GM21390 (cell line): ENCODE measurements around the gene SMAD3.
A peak's percentile ranks its signal among the peaks of the same experiment; 100 is the strongest.

Experiments
- ATAC-seq: cut with Tn5 transposase; IDR thresholded peaks from one replicate; pipeline ENCODE4 v1.9.1; 2021; ENCODE audit not compliant: unreplicated experiment

The SMAD3 gene

DNA sequence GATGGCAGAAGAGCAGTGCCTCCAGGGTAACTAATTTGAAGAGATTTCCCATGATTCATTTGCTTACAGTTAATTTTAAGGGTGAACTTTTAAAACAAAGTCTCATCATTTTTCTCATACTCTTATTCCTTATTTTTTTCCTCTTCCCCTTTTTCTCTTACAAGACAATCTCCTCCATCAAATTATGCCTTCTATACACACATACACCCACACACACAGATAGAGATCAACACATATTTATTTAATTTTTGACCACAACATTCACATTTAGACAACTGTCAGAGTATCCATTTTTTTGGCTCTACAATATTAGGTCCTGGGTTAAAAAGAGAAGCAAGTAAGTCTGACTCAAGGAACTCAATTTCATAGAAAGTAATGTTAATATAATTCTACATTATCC lies 151.5 kb downstream of the SMAD3 start:
- no peak for ATAC-seq

DNA sequence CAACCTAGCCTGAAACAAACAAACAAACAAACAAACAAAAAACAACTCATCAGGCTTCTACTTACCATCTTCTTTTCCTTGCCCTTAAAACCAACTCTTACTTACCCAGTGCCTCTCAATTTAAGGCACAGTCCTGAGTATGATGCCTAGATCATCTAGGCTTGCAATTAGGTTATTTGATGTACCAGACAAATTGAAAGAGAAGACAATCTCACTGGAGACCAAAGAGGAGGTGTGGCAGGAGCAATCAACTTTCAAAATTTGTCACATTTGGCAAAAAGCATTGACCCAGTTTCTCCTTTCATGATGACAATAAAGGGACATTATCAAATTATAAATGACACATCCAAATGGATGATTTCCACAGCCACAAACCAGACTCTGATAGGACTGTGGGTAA lies 153.0 kb downstream of the SMAD3 start:
- no peak for ATAC-seq

GRCh38 chr15:67219288-67219687 lies 153.9 kb downstream of the SMAD3 start:
- ATAC-seq: no peak

- ATAC-seq: no peak
Observed at GRCh38 chr15:67224889-67225288, 159.5 kb downstream of the SMAD3 start.

DNA sequence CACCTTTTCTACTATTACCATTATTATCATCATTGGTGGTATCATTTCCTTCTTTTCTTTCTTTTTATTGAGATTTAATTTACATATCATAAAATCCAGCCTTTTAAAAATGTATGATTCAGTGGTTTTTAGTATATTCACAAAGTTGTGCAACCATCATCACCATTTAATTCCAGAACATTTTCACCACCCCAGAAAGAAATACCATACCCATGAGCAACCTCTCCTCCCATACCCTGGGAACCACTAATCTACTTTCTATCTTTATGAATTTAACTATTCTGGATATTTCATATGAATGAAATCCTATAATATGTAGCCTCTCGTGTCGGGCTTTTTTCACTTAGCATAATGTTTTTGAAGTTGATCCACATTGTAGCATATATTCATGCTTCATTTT lies 159.9 kb downstream of the SMAD3 start:
- no peak for ATAC-seq

DNA sequence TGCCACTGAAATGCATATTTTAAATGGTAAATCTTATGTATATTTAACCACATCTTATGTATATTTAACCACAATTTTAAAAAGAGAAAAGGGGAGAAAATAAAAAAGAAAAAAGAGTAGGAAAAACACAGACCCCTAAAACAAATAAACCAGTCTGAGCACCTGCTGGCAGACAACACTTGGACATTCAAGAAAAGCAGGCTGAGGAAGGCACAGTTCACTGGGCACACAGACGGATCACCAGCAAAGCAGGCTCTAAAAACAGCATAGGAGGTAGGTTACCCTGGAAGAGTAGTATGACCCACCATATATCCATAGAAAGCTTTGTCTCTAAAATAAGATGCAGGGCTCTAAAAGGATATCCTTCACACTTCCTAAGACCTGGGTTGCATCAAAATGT lies 162.0 kb downstream of the SMAD3 start:
- ATAC-seq: no peak

GRCh38 chr15:67227846-67228245 lies 162.4 kb downstream of the SMAD3 start:
- ATAC-seq: no peak

GRCh38 chr15:67228286-67228685 lies 162.9 kb downstream of the SMAD3 start:
- ATAC-seq: no peak

- no peak for ATAC-seq
Observed at GRCh38 chr15:67230504-67230903, 165.1 kb downstream of the SMAD3 start.

DNA sequence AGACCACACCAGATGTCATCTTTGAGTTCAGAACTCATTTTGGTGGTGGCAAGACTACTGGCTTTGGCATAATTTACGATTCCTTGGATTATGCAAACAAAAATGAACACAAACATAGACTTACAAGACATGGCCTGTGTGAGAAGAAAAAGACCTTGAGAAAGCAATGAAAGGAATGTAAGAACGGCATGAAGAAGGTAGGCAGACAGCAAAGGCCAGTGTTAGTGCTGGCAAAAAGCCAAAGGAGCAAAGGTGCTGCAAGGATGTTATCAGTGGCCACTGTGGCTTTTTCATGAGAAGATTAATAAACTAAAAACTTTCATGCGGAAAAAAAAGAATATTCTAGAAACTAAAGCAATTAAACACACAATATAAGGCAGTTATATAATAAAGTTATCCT lies 167.2 kb downstream of the SMAD3 start:
- no peak for ATAC-seq

- no peak for ATAC-seq
Observed at GRCh38 chr15:67240235-67241131, 175.1 kb downstream of the SMAD3 start.

- ATAC-seq: peak; percentile 79
Observed at GRCh38 chr15:67241132-67241855, 175.9 kb downstream of the SMAD3 start.

- ATAC-seq: no peak
Observed at GRCh38 chr15:67242708-67243111, 177.3 kb downstream of the SMAD3 start.
